Lung (tissue), 12 donors: ENCODE measurements around the gene PCGF3. TPM values are rescaled to one million over a fixed set of nuclear protein-coding genes. Genes with fewer than 3 reads are reported as not detected.

ENCODE experiments used
- ATAC-seq: fragments of 200-7000 bp; cut with Tn5 transposase; one replicate; pipeline ENCODE4 v1.9.1; 2020; ENCODE audit warnings: moderate number of reproducible peaks; ENCODE audit not compliant: insufficient read depth, low FRiP score
- DNase-seq, 3 donors: peaks; one replicate each; pipeline ENCODE4 v3.0.0-alpha.2; 2013 to 2017
- H3K27ac ChIP-seq, 2 donors: one replicate each; pipeline ENCODE4 v1.5.1; 2013; ENCODE audit warnings: mild to moderate bottlenecking in 2 of 2, moderate library complexity in 2 of 2, control low read depth in 1 of 2, inconsistent platforms in 1 of 2, low read depth in 1 of 2, low read length in 1 of 2
- H3K27me3 ChIP-seq, 3 donors: one replicate each; pipeline ENCODE4 v1.5.1; 2013; ENCODE audit warnings: low read length in 2 of 3; ENCODE audit not compliant: control insufficient read depth in 3 of 3, insufficient read depth in 3 of 3
- H3K36me3 ChIP-seq, 4 donors: one replicate each; pipeline ENCODE4 v1.5.1; 2013; ENCODE audit warnings: low read length in 4 of 4, mild to moderate bottlenecking in 1 of 4, moderate library complexity in 1 of 4; ENCODE audit not compliant: control insufficient read depth in 4 of 4, insufficient read depth in 4 of 4
- H3K4me1 ChIP-seq, 5 donors: one replicate each; pipeline ENCODE4 v1.5.1; 2013; ENCODE audit warnings: low read length in 5 of 5, mild to moderate bottlenecking in 2 of 5, moderate library complexity in 1 of 5; ENCODE audit not compliant: control insufficient read depth in 5 of 5, insufficient read depth in 5 of 5
- H3K4me3 ChIP-seq: one replicate; pipeline ENCODE4 v1.5.1; 2013; ENCODE audit warnings: mild to moderate bottlenecking, control low read depth, moderate library complexity
- H3K9ac ChIP-seq, 2 donors: one replicate each; pipeline ENCODE4 v1.5.1; 2013; ENCODE audit warnings: low read length in 2 of 2, control low read depth in 1 of 2; ENCODE audit not compliant: insufficient read depth in 1 of 2
- H3K9me3 ChIP-seq, 4 donors: one replicate each; pipeline ENCODE4 v1.5.1; 2013; ENCODE audit warnings: low read length in 3 of 4, mild to moderate bottlenecking in 1 of 4, moderate library complexity in 1 of 4; ENCODE audit not compliant: control insufficient read depth in 4 of 4, insufficient read depth in 3 of 4
- CTCF ChIP-seq: IDR thresholded peaks from 2 replicates; pipeline ENCODE4 v1.5.1; 2012; ENCODE audit warnings: mild to moderate bottlenecking; ENCODE audit errors: control extremely low read depth, extremely low read depth
- WGBS, 2 donors: extraction: QIAGEN DNeasy Blood & Tissue Kit; methylation state at CpG; one replicate each; pipeline ENCODE4 v1.1.7; 2013; 5-methylcytosine and 5-hydroxymethylcytosine counted together
- polyA plus RNA-seq, 2 donors: library from polyadenylated mRNA; stranded (reverse); fragments of 200-250 nt; gene quantifications; one replicate each; pipeline ENCODE4 v1.2.1, GENCODE V29; 2013
- total RNA-seq, 2 donors: library from RNA; depleted of rRNA in 1 of 2; stranded (reverse); fragments of >200 nt in 1 of 2; gene quantifications; one replicate each; pipeline ENCODE4 v1.2.1, GENCODE V29; 2014 to 2021
- donor health status: control.
- donor health status: control.
- donor health status: Bipolar disorder and iron deficiency.
- donor health status: healthy.
- donor health status: DM: yes; HTN: yes; CAD: no.

Gene PCGF3
- total and polyA plus RNA-seq, 4 donors: 29.3 to 66.8 (median 43.3) TPM

- no peak overlapping the region for H3K4me3 ChIP-seq
- peaks cover 0 to 7% (median 0%) of the 10 kb centered on the region in 5 donors for H3K4me1 ChIP-seq
- TF ChIP-seq CTCF: no peak
- H3K27me3 ChIP-seq: no peaks in the 10 kb centered on the region
- DNase-seq (peak in 1 of 3 donors; percentile 4), ATAC-seq (no peak)
- no peaks in the 10 kb centered on the region for H3K36me3 ChIP-seq
- no peaks in the 10 kb centered on the region for H3K9me3 ChIP-seq
- no peak overlapping the region for H3K27ac ChIP-seq
- H3K9ac ChIP-seq: no peak overlapping the region
- 90 to 92% methylated on average over 12 of the region's 12 CpGs for WGBS, 2 donors
These were observed 40.3 kb upstream of the PCGF3 start for GRCh38 chr4:665381-665750.

GRCh38 chr4:665751-666435, 39.7 kb upstream of the PCGF3 start:
- Histone ChIP-seq H3K36me3 (no peaks in the 10 kb centered on the region), H3K27me3 (no peaks in the 10 kb centered on the region), H3K9me3 (no peaks in the 10 kb centered on the region), H3K4me1 (peaks cover 0 to 7% (median 0%) of the 10 kb centered on the region in 5 donors), H3K9ac (no peak overlapping the region), H3K27ac (no peak overlapping the region), H3K4me3 (no peak overlapping the region)
- TF ChIP-seq CTCF: no peak
- DNase-seq (peak in 1 of 3 donors; percentile 12), ATAC-seq (no peak)
- WGBS, 2 donors: 68 to 83% methylated on average over 20 to 22 of the region's 22 CpGs

- Histone ChIP-seq H3K27me3 (no peaks in the 10 kb centered on the region), H3K27ac (no peak overlapping the region), H3K36me3 (peaks cover 0 to 2% (median under 1%) of the 10 kb centered on the region in 4 donors), H3K4me1 (peaks cover 0 to 7% (median 0%) of the 10 kb centered on the region in 5 donors), H3K9me3 (no peaks in the 10 kb centered on the region), H3K9ac (no peak overlapping the region), H3K4me3 (no peak overlapping the region)
- TF ChIP-seq CTCF: no peak
- WGBS, 2 donors: 86 to 93% methylated on average over 22 of the region's 22 CpGs
- DNase-seq (peak in 1 of 3 donors; percentile 11), ATAC-seq (no peak)
These were observed 39.2 kb upstream of the PCGF3 start for GRCh38 chr4:666436-666810.
